ENCODE measurements around the gene CITED1.

DNA sequence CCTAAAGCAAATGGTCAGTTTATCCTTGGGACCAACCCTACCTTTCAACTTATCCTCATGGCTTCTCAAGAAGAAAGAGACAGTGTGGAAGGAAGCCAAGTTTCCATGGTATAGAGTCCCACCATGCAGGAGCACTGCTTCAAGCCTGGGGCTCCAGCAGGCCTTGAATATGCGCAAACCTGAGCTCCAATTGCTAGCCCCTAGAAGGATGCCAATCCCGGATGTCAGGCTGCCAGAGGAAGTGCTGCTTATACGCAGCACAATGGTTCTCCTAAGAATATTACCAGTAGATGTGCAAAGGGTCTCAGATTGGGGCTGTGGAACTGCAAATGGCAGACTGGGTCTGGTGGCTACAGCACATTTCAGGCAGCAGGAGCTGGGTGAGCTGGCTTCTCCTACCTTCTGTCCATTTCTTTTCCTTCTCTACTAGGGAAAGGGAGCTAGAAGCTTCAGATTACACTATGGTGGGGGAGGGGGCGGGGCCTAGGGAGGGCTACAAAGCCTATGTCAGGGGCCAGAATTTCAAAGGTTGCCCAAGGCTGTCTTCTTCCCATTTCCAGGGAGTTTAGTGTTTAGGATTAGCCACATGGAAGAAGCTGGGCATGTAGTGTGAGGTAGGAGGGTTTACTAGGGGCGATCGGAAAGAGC is 40.7 kb upstream of the CITED1 start:
- TF ChIP-seq, protein P1, sequence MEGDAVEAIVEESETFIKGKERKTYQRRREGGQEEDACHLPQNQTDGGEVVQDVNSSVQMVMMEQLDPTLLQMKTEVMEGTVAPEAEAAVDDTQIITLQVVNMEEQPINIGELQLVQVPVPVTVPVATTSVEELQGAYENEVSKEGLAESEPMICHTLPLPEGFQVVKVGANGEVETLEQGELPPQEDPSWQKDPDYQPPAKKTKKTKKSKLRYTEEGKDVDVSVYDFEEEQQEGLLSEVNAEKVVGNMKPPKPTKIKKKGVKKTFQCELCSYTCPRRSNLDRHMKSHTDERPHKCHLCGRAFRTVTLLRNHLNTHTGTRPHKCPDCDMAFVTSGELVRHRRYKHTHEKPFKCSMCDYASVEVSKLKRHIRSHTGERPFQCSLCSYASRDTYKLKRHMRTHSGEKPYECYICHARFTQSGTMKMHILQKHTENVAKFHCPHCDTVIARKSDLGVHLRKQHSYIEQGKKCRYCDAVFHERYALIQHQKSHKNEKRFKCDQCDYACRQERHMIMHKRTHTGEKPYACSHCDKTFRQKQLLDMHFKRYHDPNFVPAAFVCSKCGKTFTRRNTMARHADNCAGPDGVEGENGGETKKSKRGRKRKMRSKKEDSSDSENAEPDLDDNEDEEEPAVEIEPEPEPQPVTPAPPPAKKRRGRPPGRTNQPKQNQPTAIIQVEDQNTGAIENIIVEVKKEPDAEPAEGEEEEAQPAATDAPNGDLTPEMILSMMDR (IDR thresholded peaks at IDR 0.05) = no peak
- no peak for TF ChIP-seq POLR2AphosphoS5 (IDR thresholded peaks at IDR 0.05)
- no peak for TF ChIP-seq POLR2A (IDR thresholded peaks at IDR 0.05)

Measured in upper lobe of left lung (tissue), 4 donors.